NCI-H2107 (cell line): ENCODE data around the gene SMAD6.
"Not testable (repeated sequence)": the region's sequence is repeated elsewhere in the genome, so short reads cannot be mapped to it uniquely, and the experiment has no call there.

Experiments
- DNase-seq: peaks from one replicate; lab custom pipeline; 2025; lab: John Stamatoyannopoulos, UW

The SMAD6 gene

DNA sequence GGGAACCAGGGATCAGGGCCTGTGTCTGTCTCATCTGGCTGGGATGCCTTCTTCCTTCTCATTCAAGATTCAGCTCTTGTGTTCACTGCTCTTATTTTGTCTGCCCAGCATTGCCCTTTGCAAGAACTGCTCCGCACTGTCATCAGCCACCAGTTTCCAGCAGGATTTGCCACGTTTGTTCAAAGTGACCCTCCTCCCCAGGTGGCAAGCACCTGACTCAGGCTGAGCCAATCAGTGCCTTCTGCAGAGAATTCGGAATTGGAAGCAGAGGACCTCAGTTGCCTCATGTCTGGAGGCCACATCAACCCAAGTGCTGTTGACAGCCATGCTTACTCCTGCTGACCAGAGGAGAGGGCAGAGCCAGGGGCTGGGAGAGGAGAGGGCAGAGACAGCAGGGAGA is 124.5 kb downstream of the SMAD6 start:
- no peak for DNase-seq

DNA sequence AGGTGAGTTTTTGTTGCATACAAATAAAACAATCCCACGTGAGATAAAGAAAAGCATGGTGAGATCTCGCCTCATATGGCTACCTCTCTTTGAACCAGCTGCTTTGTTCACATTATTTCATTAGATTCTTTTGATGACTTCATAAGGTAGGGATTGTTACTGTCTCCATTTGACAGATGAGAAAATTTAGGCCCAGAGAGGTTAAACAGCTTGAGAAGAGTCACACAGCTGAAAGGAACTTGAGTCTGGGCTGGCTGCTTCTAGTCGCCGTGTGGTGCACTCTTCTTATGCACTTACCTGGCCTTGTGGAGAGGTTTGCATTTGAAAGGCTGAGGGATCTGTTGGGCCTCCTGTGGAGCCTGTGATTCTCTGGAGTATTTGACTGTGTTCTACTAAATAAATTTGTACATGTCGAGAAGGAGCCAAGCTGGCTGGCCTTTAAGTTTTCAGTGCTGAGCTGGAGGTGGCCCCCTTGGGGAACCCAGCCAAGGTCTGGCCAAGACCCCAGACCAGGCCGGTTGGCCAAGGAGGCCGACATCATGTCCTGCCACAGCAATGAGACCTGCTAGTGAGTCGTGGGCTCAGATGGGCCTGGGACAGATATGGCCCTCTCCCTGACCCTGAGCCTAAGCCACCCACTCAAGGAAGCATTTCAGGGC is 125.1 kb downstream of the SMAD6 start:
- no peak for DNase-seq

- no peak for DNase-seq
Observed at GRCh38 chr15:66827698-66828055, 125.6 kb downstream of the SMAD6 start.

- DNase-seq: not testable (repeated sequence)
Observed at GRCh38 chr15:66828817-66829541, 126.9 kb downstream of the SMAD6 start.

DNA sequence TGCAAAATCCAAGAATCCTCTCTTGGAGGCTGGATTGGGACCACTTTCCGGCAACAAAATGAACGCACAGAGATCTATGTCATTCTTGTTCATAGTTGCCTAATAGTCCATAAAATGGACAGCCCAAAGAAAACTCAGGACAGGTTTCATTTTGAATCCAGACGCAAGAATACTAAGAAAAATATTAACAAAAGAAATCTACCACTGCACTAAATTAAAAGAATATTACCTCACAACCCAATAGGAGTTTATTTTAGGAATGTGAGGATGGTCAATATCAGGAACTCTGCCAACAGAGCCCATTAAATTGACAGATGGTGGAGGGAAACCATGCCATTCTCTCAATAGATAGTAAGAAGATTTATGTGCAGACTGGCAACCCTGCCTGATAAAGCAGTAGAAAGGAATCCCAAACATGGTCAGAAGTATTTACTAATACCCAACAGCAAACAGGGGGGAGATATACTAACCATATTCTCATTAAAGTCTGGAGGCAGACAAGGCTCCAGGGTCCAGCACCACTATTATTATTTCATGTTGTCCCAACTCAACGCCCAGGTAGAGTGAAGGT is 127.6 kb downstream of the SMAD6 start:
- no peak for DNase-seq

DNA sequence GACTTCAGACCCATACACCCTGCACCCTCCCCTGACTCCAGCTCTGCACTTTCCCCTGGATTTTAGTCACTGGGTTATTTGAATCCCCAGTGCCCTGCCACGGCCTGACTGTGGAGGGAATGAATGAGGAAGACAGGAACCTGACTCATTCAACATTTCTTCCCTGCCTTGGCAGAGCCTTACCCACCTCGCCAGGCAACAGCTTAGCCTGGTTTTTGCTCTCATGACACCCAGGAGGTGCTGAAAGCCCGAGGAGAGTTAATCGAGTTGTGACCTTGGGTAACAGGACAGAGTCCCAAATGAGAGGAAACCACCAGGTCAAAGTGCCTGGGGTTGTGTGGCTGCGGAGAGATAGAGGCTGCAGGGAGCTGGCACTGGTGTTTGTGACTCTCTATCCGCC is 128.3 kb downstream of the SMAD6 start:
- no peak for DNase-seq

- DNase-seq: no peak
Observed at GRCh38 chr15:66830823-66831222, 128.8 kb downstream of the SMAD6 start.

GRCh38 chr15:66831289-66831688 is 129.3 kb downstream of the SMAD6 start:
- DNase-seq: no peak

GRCh38 chr15:66831801-66832390 is 129.9 kb downstream of the SMAD6 start:
- DNase-seq: no peak
